ENCODE measurements around the gene TASP1.

Gene TASP1

DNA sequence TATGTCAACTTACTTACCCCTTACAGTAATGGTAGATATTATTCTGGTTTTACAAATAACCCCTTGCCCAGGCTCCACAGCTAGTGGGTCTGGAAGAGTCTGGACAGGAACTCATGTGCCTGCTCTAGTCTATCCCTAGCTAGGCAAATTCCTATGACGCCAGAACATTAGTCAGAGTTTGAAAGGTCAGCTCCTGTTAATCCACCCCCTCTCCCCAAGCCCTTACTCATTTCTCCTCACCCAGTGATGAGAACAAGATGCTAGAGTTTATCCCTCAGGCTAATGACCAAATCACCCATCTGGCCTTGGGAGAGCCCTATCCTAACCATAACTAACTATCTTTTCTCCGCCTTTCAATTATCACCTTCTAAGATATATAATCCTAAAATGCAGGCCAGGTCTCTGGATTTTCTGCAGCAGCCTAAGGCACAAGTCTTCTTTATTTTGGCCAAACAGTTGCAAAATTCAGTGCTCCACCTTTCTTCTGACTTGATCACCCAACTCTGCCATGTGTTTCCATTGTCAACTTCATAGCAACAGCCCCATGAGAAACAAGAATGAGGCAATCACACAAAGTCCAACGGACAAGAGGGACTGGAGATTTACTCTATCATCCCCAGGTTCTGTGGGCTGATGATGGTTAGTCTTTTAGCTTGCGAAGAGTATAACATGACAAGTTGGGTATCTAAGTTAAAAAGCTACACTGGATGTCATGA is 113.3 kb downstream of the TASP1 start:
- Mint-ChIP-seq H3K4me3 (no peak overlapping the region), H3K27me3 (no peaks in the 10 kb centered on the region), H3K9me3 (peaks cover 6% of the 10 kb centered on the region), H3K4me1 (no peaks in the 10 kb centered on the region), H3K36me3 (peaks cover 36% of the 10 kb centered on the region), H3K27ac (no peak overlapping the region)
- DNase-seq (ENCODE audit: low spot score in 2 of 2): no peak
- no peak for ATAC-seq (ENCODE audit: low read depth)

DNA sequence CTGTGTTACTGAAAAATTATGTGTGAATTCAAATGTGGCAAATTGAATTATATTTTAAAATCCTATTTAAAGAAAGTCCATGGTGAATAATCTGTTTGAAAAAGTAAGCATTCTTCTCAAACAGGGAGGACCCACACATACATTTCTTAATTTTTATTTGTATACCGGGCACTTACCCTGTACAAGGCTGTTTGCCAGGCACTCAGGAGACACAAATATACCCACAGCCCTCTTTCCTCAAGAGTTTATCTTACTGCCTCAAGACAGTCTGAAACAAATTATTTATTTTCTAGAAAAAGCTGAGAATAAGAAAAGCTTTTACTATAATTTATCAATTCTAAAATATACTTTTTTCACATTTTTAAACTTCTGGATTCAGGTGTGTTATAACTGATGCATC is 114.4 kb downstream of the TASP1 start:
- Mint-ChIP-seq H3K9me3 (peaks cover 6% of the 10 kb centered on the region), H3K36me3 (peaks cover 36% of the 10 kb centered on the region)

DNA sequence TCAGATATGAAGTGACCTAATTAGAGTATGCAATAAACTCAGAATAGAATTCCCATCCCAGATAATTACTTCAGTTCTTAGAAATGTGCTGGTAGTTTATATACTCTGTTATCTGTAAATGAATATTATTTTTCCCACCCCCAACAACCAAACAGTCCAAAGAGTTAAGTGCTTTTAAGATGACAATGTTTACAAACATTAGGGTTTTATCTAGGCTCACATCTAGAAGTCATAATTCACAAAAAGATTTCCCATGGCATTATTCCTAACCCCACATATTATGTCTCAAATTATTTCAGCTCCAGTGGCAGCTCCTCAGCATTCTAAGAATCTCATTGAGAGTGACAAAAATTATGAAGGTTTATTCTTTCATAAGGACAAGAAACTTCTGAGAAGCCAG is 120.9 kb downstream of the TASP1 start:
- Mint-ChIP-seq H3K36me3 (peaks cover 45% of the 10 kb centered on the region), H3K4me1 (no peaks in the 10 kb centered on the region), H3K9me3 (peaks cover 6% of the 10 kb centered on the region), H3K27me3 (no peaks in the 10 kb centered on the region), H3K27ac (no peak overlapping the region), H3K4me3 (no peak overlapping the region)
- no peak for ATAC-seq (ENCODE audit: low read depth)
- no peak for DNase-seq (ENCODE audit: low spot score in 2 of 2)

More for the DNA sequence above, 114.4 kb downstream of the TASP1 start:
- no peak for ATAC-seq (ENCODE audit: low read depth)
- Mint-ChIP-seq H3K4me1 (no peaks in the 10 kb centered on the region), H3K27me3 (no peaks in the 10 kb centered on the region), H3K27ac (no peak overlapping the region), H3K4me3 (no peak overlapping the region)
- no peak for DNase-seq (ENCODE audit: low spot score in 2 of 2)

DNA sequence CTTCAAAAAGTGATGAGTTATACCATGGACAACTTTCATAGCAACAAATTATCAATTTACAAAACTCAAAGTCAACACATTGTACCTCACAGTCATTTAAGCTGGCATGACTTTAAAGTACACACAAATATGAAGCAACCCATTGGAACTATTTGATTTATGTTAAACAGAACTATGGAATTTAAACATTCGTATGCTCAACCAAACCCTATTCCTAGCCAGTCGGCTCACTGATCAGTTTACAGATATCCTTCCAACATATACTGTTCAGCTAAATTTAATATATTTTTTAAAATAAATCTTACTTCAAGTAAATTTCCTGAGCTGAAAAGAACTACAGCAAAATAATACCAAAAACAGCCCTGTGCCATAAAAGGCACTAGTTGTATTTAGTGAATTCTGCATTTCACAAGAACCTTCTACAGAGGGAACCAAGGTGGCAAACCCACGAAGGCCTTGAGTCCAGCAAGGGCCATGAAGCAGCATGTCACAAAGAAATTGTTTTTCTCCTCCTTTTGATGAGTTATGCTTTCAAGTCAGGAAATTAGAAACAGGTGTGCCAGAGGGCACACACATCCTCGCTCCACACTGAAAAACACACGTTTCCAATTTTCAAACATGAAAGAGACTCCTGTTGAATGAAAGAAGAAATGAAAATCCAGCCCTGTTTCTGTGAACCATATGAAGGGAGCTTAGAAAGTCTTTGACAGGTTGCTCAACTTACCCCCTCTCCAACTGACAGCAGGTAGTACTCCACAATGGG is 122.8 kb downstream of the TASP1 start:
- ATAC-seq (ENCODE audit: low read depth) (no peak), DNase-seq (ENCODE audit: low spot score in 2 of 2) (no peak)
- no peak overlapping the region for H3K27ac Mint-ChIP-seq
- peaks cover 2% of the 10 kb centered on the region for H3K9me3 Mint-ChIP-seq
- peaks cover 38% of the 10 kb centered on the region for H3K36me3 Mint-ChIP-seq
- no peaks in the 10 kb centered on the region for H3K4me1 Mint-ChIP-seq
- no peak overlapping the region for H3K4me3 Mint-ChIP-seq
- no peaks in the 10 kb centered on the region for H3K27me3 Mint-ChIP-seq

DNA sequence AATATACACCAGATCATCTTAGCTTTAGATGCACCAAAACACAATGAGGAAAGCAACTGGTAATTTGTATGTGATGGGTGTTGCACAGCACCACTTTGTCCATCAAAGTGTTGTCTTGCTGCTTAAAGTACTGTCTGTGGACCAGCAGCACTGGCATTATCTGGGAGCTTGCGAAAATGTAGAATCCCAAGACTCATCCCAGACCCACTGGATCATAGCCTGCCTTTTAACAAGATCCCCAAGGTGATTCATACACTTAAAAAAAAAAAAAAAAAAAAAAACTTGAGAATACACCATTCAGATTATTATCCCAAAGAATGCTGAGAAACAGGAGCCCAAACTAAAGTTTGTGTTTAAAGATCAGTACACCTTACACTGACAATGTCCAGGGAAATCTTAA is 123.4 kb downstream of the TASP1 start:
- Mint-ChIP-seq H3K36me3 (peaks cover 40% of the 10 kb centered on the region), H3K4me3 (no peak overlapping the region), H3K4me1 (no peaks in the 10 kb centered on the region), H3K9me3 (peaks cover 4% of the 10 kb centered on the region), H3K27ac (no peak overlapping the region), H3K27me3 (no peaks in the 10 kb centered on the region)
- ATAC-seq (ENCODE audit: low read depth): no peak
- no peak for DNase-seq (ENCODE audit: low spot score in 2 of 2)

DNA sequence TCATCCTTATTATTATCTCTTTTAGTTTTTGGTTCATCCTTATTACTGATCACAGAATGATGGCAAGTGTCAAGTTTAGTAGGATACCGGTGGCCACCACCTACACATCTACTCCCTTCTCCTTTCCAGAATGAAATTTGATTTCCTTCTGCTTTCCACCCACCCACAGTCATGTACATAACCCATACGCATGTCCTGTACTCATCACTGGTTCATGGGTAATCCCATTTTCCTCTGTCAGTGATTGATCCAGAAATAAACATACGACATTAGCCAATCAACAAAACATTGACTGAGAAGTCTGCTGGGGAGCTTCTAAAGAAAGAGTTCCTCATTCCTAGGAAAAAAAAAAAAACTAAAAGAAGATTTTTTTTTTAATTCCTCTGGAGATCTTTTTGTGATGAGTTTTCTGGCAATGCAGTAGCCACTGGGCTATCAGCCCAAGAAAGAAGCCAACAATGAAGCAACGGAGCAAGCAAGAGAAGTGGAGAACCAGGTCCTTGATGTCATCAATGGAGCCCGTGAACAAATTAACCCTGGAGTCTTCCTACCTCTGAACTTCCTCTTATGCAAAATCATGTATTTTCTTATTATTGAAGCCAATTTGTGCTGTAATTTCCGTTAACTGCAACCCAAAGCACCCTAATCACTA is 127.8 kb downstream of the TASP1 start:
- peaks cover 59% of the 10 kb centered on the region for H3K36me3 Mint-ChIP-seq
- H3K27ac Mint-ChIP-seq: no peak overlapping the region
- ATAC-seq (ENCODE audit: low read depth): no peak
- H3K4me1 Mint-ChIP-seq: no peaks in the 10 kb centered on the region
- no peaks in the 10 kb centered on the region for H3K27me3 Mint-ChIP-seq
- H3K4me3 Mint-ChIP-seq: no peak overlapping the region
- no peak for DNase-seq (ENCODE audit: low spot score in 2 of 2)
- H3K9me3 Mint-ChIP-seq: peaks cover 13% of the 10 kb centered on the region

DNA sequence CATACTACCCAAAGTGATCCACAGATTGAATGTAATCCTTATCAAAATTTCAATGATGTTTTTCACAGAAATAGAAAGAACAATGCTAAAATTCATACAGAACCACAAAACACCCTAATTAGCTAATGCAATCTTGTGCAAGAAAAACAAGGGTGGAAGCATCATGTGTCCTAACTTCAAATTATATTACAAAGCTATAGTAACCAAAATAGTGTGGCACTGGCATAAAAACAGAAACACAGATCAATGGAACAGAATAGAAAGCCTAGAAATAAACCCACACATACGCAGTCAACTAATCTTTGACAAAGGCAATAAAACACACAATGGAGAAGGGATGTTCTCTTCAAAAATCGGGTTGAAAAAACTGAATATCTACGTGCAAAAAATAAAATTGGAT is 131.1 kb downstream of the TASP1 start:
- ATAC-seq (ENCODE audit: low read depth): no peak
- peaks cover 33% of the 10 kb centered on the region for H3K9me3 Mint-ChIP-seq
- no peak overlapping the region for H3K27ac Mint-ChIP-seq
- no peak for DNase-seq (ENCODE audit: low spot score in 2 of 2)
- H3K27me3 Mint-ChIP-seq: no peaks in the 10 kb centered on the region
- peaks cover 52% of the 10 kb centered on the region for H3K36me3 Mint-ChIP-seq
- no peaks in the 10 kb centered on the region for H3K4me1 Mint-ChIP-seq
- no peak overlapping the region for H3K4me3 Mint-ChIP-seq

DNA sequence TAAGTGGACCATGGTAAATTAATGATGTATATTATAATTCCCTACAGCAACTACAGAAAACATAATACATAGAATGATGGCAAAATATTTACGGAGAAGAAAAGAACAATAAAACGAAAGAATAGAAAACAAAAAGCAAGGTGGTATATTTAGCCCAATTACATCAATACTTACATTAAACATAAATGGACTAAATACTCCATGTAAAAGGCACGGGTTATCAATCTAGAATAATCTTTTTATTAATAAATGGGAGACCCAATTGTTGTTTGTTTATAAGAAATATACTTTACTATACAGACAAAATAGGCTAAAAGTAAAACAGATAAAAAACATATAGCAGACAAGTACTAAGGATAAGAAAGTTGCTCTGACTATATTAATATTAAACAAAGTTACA is 137.2 kb downstream of the TASP1 start:
- DNase-seq (ENCODE audit: low spot score in 2 of 2) (no peak), ATAC-seq (ENCODE audit: low read depth) (no peak)
- no peaks in the 10 kb centered on the region for H3K27me3 Mint-ChIP-seq
- no peak overlapping the region for H3K4me3 Mint-ChIP-seq
- no peak overlapping the region for H3K27ac Mint-ChIP-seq
- peaks cover 2% of the 10 kb centered on the region for H3K4me1 Mint-ChIP-seq
- H3K36me3 Mint-ChIP-seq: peaks cover 56% of the 10 kb centered on the region
- H3K9me3 Mint-ChIP-seq: peaks cover 33% of the 10 kb centered on the region

DNA sequence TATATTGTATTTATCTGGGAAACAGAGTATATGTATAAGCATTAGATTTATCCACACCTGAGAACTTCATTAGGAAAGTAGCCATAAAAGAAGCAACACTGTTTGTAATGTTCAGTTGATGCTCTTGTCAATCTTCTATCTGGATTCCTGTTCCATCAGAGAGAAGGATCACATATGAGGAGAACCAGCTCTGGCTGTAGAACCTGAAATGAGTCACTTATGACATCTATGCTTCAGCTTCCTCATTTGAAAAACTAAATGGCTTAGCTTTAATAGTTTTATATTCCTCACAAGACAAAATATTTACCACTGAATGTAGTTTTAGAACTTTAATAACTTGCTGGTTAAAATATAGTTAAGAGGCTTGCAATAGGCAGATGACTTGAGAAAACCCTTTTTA is 144.7 kb downstream of the TASP1 start:
- H3K27ac Mint-ChIP-seq: no peak overlapping the region
- ATAC-seq (ENCODE audit: low read depth): no peak
- DNase-seq (ENCODE audit: low spot score in 2 of 2): no peak

DNA sequence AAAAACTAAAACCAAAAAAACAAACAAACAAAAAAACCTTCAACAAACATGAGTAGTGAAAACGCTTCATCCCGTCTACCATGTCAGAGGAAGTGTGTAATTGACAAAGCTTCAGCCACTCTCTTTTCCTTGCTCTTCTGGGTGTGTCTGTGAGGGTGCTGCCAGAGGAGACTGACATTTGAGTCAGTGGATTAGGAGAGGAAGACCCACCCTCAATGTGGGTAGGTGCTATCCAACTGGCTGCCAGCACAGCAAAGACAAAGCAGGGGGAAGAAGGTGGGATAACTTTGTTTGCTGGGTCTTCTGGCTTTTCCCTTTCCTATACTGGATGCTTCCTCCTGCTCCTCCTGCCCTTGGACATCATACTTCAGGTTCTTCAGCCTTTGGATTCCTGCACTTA is 145.6 kb downstream of the TASP1 start:
- peaks cover 3% of the 10 kb centered on the region for H3K9me3 Mint-ChIP-seq
- H3K27me3 Mint-ChIP-seq: no peaks in the 10 kb centered on the region
- peaks cover 15% of the 10 kb centered on the region for H3K36me3 Mint-ChIP-seq
- ATAC-seq (ENCODE audit: low read depth) (no peak), DNase-seq (ENCODE audit: low spot score in 2 of 2) (no peak)
- no peak overlapping the region for H3K27ac Mint-ChIP-seq
- H3K4me1 Mint-ChIP-seq: peaks cover 2% of the 10 kb centered on the region
- no peak overlapping the region for H3K4me3 Mint-ChIP-seq

More for the DNA sequence above, 144.7 kb downstream of the TASP1 start:
- H3K4me3 Mint-ChIP-seq: no peak overlapping the region
- no peaks in the 10 kb centered on the region for H3K27me3 Mint-ChIP-seq
- peaks cover 3% of the 10 kb centered on the region for H3K9me3 Mint-ChIP-seq
- H3K4me1 Mint-ChIP-seq: peaks cover 2% of the 10 kb centered on the region
- peaks cover 21% of the 10 kb centered on the region for H3K36me3 Mint-ChIP-seq

DNA sequence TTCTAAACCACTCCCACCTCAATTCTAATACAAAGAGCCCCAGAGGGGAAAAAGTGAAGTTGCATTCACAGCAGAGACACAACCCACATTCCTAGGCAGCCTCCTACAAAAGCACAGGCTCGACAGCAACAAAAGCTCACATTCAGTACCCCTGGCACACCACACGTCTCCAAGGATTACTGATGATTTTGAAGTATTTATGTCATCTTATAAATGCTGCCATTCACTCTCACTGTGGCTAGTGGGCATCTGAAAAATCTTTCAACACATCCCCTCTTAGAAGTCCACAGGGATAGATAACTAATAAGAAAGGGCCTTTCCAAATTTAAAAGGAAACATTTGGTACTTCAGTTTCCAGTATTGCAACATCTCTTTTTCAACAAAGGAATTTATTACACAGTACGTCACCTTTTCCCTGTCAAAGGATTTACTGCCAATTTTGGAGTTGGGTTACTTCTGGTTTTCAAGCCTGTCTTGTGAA is 146.7 kb downstream of the TASP1 start:
- DNase-seq (ENCODE audit: low spot score in 2 of 2): no peak
- Mint-ChIP-seq H3K27ac (no peak overlapping the region), H3K9me3 (peaks cover 2% of the 10 kb centered on the region), H3K4me3 (no peak overlapping the region), H3K27me3 (no peaks in the 10 kb centered on the region), H3K36me3 (peaks cover 9% of the 10 kb centered on the region), H3K4me1 (peaks cover 2% of the 10 kb centered on the region)
- no peak for ATAC-seq (ENCODE audit: low read depth)

DNA sequence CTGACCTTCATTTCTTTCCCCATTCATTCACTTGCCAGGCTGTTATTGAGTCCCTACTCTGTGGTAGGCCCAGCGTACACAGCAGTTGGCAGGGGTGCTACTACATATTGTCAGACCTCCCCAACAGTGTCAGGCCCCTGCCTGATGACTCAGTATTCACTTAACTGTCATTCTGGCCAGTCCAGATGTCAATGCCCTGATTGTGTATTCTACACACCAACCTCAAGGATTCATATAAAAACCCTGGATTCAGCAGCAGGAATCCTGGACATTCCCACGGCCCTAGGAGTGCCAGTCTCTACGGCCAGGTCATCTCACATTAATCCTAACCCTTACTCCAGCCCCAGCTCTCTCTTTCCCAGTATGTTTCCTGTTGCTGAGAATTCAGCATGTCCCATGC is 151.5 kb downstream of the TASP1 start:
- peaks cover 18% of the 10 kb centered on the region for H3K36me3 Mint-ChIP-seq
- DNase-seq (ENCODE audit: low spot score in 2 of 2): no peak
- ATAC-seq (ENCODE audit: low read depth): no peak
- H3K4me3 Mint-ChIP-seq: no peak overlapping the region
- no peaks in the 10 kb centered on the region for H3K9me3 Mint-ChIP-seq
- no peak overlapping the region for H3K27ac Mint-ChIP-seq
- H3K4me1 Mint-ChIP-seq: no peaks in the 10 kb centered on the region
- no peaks in the 10 kb centered on the region for H3K27me3 Mint-ChIP-seq

DNA sequence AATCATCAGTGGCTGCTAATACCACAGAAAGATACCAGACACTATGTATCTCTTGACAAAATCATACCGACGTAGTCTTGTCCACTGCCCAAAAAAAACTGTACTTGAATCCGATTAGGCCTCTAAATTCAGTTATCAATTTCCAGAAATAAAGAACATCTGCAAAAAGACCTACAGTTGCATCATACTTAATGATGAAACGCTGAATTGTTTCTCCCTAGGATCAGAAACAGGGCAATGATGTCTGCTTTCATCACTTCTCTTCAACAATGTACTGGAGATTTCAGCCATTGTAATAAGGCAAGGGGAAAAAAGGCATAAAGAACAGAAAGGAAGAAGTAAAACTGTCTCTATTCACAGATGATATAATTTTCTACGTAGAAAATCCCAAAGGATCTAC is 152.0 kb downstream of the TASP1 start:
- Mint-ChIP-seq H3K4me3 (no peak overlapping the region), H3K27ac (no peak overlapping the region), H3K9me3 (peaks cover 2% of the 10 kb centered on the region), H3K4me1 (no peaks in the 10 kb centered on the region), H3K27me3 (no peaks in the 10 kb centered on the region), H3K36me3 (peaks cover 23% of the 10 kb centered on the region)
- ATAC-seq (ENCODE audit: low read depth): no peak
- no peak for DNase-seq (ENCODE audit: low spot score in 2 of 2)

DNA sequence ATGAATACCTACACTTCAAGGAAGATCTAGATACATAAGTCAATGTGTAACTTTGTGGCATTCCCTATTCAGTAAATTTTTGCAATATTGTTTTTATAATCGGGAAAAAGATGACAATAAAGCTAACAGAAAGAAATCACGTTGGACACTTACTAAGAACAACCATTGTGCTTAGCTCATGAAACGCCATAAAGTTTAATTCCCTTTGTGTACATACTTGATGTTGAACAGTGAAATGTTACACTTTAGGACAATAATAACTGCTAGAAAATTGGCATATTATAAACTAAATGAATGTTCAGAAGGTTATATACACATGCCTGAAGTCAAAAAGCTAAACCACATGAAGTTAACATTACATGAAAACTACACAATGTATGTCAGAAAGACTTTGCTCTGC is 153.2 kb downstream of the TASP1 start:
- H3K27me3 Mint-ChIP-seq: no peaks in the 10 kb centered on the region
- no peak for DNase-seq (ENCODE audit: low spot score in 2 of 2)
- peaks cover 32% of the 10 kb centered on the region for H3K36me3 Mint-ChIP-seq
- no peaks in the 10 kb centered on the region for H3K4me1 Mint-ChIP-seq
- ATAC-seq (ENCODE audit: low read depth): no peak
- no peak overlapping the region for H3K27ac Mint-ChIP-seq
- no peak overlapping the region for H3K4me3 Mint-ChIP-seq
- H3K9me3 Mint-ChIP-seq: peaks cover 3% of the 10 kb centered on the region

Measured in memory B cell (primary cell).